Measurements from ENCODE around the gene MYBPH.
A peak's percentile ranks its signal among the peaks of the same experiment; 100 is the strongest.

The MYBPH gene

DNA sequence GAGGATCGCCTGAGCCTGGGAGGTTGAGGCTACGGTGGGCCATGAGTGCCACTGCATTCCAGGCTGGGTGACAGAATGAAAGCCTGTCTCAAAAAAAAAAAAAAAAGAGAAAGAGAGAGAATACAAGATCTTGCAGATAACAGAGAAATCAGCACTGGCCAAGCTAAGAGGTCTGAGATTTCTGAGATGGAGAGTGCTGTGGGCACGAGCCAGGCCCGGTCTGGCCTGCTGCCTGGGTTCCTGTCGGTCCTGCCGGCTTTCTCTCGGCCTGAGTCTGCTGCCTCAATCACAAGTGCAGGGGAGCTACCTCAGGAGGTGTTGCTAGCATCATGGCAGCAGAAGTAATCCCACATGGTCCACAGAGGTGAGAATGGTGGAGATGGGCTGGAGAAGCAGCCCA lies 29.1 kb downstream of the MYBPH start:
- DNase-seq, result no peak

- no peak for DNase-seq
Measured at GRCh38 chr1:203146042-203146369, 29.6 kb downstream of the MYBPH start.

- DNase-seq, result no peak
Measured at GRCh38 chr1:203145321-203146041, 30.1 kb downstream of the MYBPH start.

DNA sequence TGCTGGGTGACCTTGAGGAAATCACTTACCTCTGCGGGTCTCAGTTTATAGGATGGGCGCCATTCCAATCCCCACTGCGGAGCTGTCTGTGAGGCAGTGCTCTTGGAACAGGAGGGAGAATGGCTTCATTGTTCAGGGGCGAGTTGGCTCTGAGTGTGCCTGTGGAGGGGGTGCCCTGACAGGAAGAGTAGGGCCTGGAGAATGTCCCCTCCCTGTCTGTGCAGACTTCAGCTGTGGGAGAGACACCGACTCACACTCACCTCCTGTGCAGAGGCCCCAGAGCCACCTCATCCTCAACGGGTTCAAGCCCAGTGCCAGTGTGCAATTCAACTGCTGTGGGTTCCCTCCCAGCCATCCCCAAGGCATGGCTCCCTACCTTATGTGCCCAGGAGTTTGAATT lies 31.0 kb downstream of the MYBPH start:
- no peak for DNase-seq

GRCh38 chr1:203143641-203144040 lies 32.0 kb downstream of the MYBPH start:
- DNase-seq, result no peak

DNA sequence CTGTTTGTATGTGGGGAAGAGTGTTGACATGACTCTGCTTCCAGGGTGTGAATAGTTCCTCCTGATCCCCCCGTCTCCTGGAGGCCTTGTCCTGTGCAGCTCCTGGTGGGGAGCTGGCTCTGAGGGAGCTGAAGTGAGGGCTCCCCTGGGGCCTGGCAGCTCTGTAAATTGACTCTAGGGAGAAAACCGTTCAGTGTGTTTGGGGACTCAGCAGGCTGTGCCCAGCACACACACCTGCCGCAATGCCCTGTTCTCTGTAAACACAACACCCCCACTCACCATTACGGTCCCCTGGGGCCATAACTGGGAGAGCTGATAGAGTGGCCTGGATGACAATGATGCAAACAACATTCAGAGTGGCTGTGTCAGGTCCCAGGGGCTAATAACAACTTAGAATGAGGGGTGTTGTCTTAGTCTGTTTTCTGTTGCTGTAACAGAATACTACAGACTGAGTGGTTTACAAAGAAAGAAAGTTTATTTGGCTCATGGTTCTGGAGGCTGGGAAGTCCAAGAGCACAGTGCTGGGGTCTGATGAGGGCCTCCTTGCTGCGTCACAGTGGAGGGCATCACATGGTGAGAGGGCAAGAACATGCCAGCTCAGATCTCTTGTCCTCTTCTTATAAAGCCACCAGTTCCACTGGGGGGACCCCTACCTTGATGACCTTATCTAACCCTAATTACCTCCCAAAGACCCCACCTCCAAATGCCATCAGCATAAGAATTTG lies 32.8 kb downstream of the MYBPH start:
- DNase-seq, result peak in 1 of 2 experiments; percentile 16

DNA sequence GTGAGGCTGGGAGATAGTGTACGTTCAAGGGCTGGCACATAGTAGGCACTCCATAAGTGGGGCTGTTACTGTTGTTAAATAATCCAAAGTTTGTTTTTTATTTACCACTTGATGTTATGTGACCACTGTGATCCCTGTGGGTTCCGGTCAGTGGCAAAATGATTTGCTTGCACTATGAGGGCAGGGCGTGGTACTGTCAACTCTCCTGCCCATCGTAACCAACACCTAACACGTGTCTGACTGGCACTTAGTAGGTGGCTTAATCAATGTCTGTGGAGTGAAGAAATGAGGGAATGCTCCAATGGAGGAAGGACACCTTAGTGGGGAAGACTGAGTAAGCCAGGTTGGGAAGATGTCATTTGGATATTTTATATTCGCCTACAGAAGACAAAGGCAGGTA lies 33.5 kb downstream of the MYBPH start:
- no peak for DNase-seq

GRCh38 chr1:203140743-203141520 lies 34.7 kb downstream of the MYBPH start:
- no peak for DNase-seq

DNA sequence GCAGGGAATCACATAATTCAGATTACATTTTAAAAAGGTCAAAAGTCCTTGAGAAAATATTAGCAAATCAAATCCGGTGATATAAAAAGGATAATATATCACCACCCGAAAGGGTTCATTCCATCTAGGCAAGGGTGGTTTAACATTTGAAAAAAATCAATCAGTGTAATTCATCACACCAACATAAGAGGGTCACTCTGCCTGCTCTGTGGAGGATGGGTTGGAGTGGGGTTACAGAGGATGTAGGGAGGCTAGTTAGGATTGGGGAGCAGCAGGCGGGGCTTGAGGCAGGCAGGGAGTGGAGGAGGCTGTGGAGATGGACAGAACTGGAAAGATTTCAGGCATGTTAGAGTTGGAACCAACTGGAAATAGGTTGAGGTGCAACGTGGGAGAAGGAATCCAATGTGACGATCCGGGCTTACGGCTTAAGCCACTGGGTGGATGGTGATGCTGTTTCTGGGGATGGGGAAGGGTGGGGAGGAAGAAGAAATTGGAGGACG lies 35.6 kb downstream of the MYBPH start:
- no peak for DNase-seq

- DNase-seq, result no peak
Measured at GRCh38 chr1:203138066-203138465, 37.6 kb downstream of the MYBPH start.

- no peak for DNase-seq
Measured at GRCh38 chr1:203137324-203137723, 38.3 kb downstream of the MYBPH start.

- no peak for DNase-seq
Measured at GRCh38 chr1:203136409-203137042, 39.1 kb downstream of the MYBPH start.

DNA sequence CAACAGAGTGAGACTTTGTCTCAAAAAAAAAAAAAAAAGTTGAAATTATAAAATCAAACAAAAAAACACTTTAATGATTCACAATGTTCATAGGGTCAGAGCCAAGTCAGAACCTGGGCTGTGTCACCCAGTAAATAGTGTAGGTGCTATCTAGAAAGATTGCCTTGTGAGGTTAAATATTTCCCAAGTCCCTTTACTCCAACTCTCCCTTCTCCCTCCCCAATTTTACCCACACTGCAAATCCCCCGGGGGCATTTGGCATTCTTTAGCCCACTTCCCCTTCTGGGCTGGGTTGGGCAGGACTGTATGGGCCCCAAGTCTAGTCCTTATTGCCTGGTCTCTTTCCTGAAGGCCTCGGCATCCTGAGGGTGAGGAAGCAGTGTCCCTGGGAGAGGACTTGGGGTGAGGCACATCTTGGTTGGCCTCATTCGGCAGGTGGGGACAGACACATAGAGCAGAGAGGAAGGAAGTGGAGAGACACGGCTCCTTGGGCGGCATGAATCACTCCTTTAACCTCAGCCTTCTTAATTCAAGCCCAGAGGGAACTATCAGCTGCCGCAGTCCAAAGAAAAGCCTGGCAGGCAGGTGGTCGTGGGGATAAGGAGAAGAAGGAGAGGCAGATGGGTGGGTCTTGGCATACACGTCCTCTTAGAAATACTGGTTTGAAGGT lies 39.9 kb downstream of the MYBPH start:
- DNase-seq, result no peak

DNA sequence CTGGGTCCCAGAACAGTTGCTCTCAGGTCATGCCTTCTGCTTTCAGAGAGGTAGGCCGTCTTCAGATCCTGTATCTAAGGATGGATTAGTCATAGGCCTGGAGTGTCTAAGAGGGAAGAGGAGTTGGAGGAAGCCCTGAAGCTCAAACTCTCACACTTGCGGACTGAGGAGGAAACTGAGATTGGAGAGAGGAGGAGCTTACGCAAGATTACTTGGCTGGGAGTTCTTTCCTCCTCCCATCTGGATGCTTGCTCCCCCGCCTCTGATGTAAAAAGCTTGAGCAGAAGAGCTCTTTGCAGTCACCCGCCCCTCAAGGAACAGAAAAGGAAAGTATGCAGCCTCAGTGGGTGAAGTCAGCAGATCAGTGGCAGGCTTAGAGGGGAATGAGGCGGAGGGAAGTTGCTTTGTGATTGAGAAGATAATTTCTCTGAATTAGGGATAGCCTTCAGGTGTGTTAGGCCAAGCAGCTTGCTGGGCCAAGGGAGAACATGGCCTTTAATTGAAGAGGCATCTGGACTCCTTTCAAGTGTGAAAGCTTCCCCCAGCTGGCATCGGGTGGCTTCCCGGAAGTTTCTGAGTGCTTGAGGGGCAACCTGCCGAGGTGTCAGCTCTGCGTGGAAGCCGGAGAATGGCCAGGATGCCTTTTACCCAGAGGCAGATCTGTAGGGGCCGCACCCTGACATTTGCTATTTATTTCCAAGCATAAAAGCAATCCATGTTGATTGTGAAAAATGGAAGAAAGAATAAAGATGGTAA lies 41.5 kb downstream of the MYBPH start:
- DNase-seq, result no peak

- no peak for DNase-seq
Measured at GRCh38 chr1:203131548-203132200, 44.0 kb downstream of the MYBPH start.

DNA sequence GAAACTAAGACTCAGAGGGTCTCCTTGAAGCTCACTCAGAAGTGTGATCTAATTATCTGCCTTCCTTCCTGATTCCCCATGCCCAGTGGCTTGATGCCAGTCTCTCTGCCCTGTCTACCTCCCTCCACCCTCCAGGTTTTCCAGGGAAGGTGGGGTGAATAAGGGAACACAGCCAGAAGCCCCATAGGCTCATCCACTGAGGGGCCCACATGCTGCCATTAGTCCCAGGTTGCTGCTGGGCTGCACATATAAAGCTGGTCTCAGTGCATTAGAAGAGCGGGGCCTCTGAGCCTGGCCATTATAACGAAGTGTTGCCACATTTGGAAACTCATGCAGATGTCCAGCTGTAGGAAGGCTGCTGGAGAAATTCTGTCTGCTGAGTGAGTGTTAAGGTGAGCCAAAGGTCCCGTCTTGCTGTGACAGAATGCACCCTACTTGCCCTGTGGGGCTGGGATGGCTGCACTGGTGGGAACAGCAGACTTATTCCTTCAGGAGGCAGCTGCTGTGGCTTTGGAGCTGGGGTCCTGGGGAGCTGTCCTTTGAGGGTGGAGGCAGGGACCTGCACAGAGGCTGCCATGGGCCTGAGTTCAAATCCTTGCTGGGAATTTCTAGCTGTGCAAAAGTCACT lies 45.2 kb downstream of the MYBPH start:
- no peak for DNase-seq

GRCh38 chr1:203129501-203130231 lies 46.0 kb downstream of the MYBPH start:
- DNase-seq, result no peak

GRCh38 chr1:203128716-203129500 lies 46.7 kb downstream of the MYBPH start:
- DNase-seq, result no peak

DNA sequence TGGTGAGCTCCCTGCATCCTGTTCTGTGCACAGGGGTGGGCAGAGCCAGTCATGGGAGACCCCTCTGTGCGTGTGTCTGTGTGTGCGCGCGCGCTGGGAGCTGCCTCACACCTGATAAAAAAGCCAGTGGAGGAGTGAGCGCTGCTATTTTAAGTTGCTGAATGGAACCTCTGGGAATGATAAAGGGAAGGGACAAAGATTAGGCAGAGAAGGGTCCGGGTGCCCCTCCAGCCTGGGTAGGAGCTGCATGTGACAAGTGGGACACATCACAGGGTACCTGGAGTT lies 47.3 kb downstream of the MYBPH start:
- no peak for DNase-seq
